Measurements from ENCODE around the gene CYP1B1.
"Not testable (repeated sequence)": the region's sequence is repeated elsewhere in the genome, so short reads cannot be mapped to it uniquely, and the experiment has no call there.

DNA sequence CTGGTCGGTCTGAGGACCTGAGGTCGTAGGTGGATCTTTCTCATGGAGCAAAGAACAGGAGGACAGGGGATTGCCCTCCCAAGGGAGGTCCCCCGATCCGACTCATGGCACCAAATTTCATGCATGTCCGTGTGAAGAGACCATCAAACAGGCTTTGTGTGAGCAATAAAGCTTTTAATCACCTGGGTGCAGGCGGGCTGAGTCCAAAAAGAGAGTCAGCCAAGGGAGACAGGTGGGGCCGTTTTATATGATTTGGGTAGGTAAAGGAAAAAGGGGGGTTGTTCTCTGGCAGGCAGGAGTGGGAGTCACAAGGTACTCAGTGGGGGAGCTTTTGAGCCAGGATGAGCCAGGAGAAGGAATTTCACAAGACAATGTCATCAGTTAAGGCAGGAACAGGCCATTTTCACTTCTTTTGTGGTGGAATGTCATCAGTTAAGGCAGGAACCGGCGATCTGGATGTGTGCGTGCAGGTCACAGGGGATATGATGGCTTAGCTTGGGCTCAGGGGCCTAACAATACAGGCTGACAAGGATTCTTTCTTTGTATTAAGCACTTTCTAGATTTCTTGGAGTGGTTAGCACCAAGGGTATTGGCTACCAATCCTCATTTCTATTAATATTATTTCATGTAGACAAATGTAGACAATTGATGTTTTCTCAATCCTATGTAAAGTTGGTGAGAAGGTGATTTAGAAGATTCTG, 10.2 kb upstream of the CYP1B1 start:
- TF ChIP-seq POLR2AphosphoS5 (IDR thresholded peaks at IDR 0.05); CTCF (IDR thresholded peaks at IDR 0.05; ENCODE audit: poor library complexity, severe bottlenecking); EP300 (conservative IDR thresholded peaks at IDR 0.05; ENCODE audit: poor library complexity, severe bottlenecking); TAF1 (IDR thresholded peaks at IDR 0.05; ENCODE audit: low read depth); RAD21 (conservative IDR thresholded peaks at IDR 0.05); EZH2 (IDR thresholded peaks at IDR 0.05; ENCODE audit: borderline replicate concordance, insufficient read depth, low read length, poor library complexity, severe bottlenecking): not testable (repeated sequence)

Measured in neural cell (in vitro differentiated cells).